Parietal lobe (tissue), 1 donor: ENCODE measurements around the gene DRG2. TPM values are rescaled to one million over a fixed set of nuclear protein-coding genes. Genes with fewer than 3 reads are reported as not detected.

Source experiments
- total RNA-seq: library from RNA; depleted of rRNA; stranded (reverse); fragments of >200 nt; gene quantifications from one replicate; pipeline ENCODE4 v1.2.3, GENCODE V29; 2014

DRG2 gene
- 26.3 TPM for total RNA-seq

GRCh38 chr17:18087610-18088491 lies at the start of gene DRG2:
DRG2 (plus strand) TSS chr17:18087948; CDS start chr17:18088024, 76 bp downstream.

DNA sequence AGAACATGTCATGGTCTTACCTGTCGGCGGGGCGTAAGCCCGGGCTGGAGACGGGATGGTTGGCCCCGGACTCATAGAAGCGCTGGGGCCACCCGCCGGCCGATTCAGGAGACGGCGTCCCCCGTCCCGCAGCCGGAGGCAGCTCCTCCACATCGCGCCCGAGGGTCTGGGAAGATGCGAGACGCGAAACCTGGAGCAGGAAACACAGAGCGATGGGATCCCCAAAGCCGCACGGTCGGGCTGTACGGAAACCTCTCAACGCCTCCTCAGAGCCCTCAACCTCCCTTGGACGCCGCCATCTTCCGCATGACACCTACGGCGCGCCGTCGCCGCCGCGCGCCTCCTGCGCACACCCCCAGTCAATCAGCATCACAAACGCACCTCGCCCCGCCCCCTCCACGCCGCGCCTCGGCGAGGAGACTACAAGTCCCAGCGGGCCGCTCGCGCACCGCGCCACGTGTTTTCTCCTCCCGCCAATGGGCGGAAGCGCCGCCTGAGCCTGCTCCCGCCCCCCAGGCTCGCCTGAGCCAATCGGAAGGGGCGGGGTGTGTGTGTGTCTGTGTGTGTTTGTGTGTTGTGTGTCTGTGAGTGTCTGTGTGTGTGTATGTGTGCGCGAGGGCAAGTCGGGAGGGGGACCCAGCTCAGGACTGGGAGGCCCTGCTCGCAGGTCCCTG lies 48.8 kb upstream of the DRG2 start, which contains the start of the genes ATPAF2 and GID4:
Gene ATPAF2, minus strand, starts transcription at position 308 of the 674 bp plus-strand sequence. Its CDS starts 155 bp downstream, at position 153.
Gene GID4, plus strand, starts transcription at position 548 of the 674 bp plus-strand sequence. Its CDS starts 57 bp downstream, at position 605.

GRCh38 chr17:18108401-18109312 lies 20.9 kb downstream of the DRG2 start, which contains the start of gene MYO15A:
MYO15A (plus strand) TSS chr17:18108756; CDS start chr17:18118801, 10,045 bp downstream.

Other genes starting within 250 kb of the DRG2 start
- 49.1 TPM for gene TOM1L2, start 115.5 kb upstream of the DRG2 start, total RNA-seq
- gene DRC3, start 115.1 kb upstream of the DRG2 start, total RNA-seq: 5.0 TPM
- gene ATPAF2, start 48.8 kb upstream of the DRG2 start, total RNA-seq: 49.5 TPM
- gene GID4, start 48.5 kb upstream of the DRG2 start, total RNA-seq: 8.8 TPM
- 9.4 TPM for gene MYO15A, start 20.8 kb downstream of the DRG2 start, total RNA-seq
- gene ALKBH5, start 95.9 kb downstream of the DRG2 start, total RNA-seq: 52.3 TPM
- 43.2 TPM for gene LLGL1, start 137.7 kb downstream of the DRG2 start, total RNA-seq
- gene FLII, start 170.8 kb downstream of the DRG2 start, total RNA-seq: 91.1 TPM
- 30.7 TPM for gene MIEF2, start 172.7 kb downstream of the DRG2 start, total RNA-seq
- gene TOP3A, start 227.0 kb downstream of the DRG2 start, total RNA-seq: 74.2 TPM
- 15.0 TPM for gene SMCR8, start 227.3 kb downstream of the DRG2 start, total RNA-seq